ENCODE data around the gene TP53I3.
"Not testable (repeated sequence)": the region's sequence is repeated elsewhere in the genome, so short reads cannot be mapped to it uniquely, and the experiment has no call there.

TP53I3 gene

DNA sequence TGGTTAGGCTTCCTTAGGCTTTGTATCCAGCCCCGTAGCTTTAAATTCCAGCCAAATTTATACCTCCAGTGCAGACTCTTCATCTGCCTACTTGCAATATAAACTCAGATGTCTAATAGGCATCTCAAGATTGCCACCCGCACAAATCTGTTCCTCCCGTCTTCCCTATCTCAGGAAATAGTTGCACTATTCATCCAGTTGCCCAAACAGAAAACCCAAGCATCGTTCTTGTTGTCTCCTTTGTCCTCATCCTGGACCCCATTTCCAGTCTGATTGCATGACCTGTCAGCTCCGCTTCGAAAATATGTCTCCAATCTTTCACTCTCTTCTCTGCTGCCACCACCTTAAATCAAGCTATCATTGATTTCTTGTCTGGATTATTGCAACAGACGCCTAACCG is 32.8 kb downstream of the TP53I3 start:
- no peak for DNase-seq

DNA sequence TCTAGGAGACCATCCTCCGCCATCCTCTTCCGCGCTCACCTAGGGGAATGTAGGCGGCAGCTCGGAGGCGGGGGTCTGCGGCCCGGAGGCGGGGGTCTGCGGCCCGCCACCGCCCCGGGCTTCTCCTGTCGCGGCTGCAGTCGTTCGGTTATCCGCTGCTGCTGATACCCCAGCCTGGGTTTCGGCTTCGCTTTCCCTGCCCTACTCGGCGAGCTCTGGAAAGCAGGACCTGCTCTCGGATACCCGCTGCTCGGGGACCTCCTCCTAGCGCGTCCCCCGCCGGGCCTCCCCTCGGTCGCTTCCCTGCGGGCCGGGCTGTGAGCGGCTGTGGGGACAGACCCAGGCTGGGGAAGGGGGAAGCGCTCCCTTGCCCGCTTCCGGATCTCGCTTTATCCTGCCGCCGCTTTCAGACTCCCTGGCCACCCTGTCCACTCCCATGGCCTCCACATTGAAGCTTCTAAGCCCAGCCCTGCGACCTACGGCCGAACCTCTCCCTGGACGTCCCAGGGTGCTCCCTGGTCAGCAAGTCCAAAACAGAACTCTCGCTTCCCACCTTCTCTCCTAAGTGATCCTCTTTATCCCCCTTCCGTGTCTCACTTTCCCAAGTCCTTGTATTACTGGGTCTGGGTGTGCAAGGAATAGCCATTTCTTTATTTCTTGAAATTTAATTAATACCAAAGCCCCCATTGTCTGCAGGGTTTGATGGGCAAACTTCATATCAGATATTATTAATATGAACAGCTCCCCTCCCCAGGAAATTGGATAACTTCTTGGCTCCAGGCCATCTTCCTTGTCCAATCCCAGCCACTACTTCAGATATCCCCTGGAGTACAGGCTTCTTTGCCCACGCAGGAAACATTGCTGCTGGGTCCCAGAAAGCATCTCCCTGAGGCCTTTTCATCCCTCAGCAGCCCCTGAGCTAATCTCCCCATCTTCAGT is 34.3 kb downstream of the TP53I3 start:
- DNase-seq: no peak

DNA sequence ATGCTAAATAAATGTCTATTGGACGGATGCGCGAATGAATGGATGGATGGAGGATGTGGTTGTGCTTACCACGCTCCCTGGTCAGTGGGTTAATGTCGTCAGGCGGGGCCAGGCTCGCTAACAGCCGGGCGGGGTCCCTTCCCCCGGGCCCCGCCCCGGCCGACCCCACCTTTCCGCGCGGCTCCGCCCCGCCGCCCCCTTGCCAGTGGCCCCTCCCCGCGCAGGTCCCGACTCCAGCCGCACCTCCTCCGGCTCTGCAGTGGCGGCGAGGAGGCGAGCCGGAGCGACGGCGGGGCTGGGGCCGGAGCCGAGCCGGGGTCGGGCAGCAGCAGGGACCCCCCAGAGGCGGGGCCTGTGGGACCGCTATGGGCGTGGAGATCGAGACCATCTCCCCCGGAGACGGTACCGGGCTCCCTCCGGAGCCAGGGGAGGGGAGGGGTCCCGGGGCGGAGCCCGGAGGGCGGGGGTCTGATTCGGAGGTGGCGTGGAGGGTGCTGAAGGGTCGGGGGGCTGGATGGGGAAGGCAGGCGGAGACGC is 35.1 kb downstream of the TP53I3 start, which contains the start of gene FKBP1B:
FKBP1B (plus strand) TSS at position 257 of the 537 bp plus-strand sequence; CDS start at position 366, 109 bp downstream.
- no peak for DNase-seq

DNA sequence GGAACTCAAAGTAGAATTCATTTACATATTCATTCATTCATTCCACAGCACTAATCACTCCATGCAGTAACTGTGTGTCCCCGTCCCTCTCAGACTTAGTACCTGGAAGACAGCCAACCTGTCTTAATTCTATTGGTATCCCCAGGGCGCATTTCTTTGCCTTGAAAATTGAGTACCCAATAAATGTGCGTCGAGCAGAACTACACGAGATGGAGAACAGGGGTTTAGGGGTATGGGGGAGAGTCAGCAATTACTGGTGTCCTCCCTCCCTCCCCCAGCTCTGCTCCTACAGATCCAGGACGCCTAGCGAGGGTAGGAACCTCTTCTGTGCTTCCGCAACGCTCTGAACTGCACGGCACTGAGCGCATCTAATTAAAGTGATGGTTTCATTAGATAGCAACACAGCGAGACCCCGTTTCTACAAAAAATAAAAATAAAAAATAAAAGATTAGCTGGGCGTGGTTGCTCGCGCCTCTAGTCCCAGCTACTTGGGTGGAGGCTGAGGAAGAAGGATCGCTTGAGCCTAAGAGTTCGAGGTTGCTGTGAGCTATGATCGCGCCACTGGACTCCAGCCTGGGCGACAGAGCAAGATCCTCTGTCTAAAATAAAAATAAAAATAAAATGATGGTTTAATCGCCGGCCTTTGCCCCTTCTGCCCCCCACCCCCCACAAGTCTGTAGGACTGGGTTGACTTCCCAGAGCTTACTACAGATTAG is 35.7 kb downstream of the TP53I3 start:
- DNase-seq: peak; percentile 10

DNA sequence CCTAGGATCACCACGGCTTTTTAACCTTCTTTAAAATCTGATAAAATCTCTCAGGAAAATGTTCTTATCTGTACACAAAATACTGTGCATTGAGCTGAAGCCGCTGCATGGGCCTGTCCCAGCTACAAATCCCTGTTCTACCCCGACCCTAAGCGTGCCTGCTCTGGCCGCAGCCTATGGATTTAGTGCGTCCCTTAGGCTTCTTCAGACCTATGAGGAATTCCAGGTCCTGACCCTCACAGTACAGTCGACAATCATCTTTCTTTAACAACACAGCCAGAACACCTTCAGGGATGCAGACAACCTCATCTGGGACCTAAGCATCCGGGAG is 37.0 kb downstream of the TP53I3 start:
- no peak for DNase-seq

DNA sequence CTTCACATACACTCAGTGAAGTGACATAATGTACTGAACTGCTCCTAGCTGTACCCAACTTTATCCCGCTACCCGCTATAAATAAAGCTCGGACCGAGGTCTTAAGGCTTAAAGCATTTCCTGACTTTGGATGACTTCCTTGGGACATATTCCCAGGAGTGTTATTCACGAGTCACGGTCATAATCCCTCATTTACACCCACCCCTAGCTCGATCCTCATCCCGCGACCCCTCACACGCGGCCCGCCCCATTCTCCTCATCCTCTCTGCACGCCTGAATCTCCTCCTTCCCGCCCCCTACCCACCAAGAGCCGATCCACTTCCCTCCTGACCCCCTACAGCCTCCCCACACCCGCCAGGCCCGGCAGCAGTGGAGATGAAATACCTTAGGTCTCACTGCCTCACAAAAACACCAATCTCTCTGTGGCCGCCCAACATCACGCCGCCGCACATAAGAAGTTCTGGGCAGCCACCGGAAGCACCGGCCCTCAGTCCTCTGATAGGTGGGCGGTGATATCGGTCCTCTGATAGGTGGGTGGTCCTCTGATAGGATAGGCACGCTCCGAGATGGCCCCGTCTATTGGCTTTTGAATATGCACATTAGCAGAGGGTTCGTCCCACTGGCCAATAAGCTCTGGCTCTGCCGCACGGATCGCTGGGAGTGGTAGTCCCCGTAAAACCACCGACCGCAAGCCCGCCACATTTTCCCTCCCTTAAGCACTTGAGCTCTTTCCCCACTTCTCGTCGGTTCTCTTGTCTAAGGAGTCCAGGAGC is 37.5 kb downstream of the TP53I3 start, which contains the start of gene WDCP:
WDCP (minus strand) TSS at position 462 of the 773 bp plus-strand sequence. CDS start 7,897 bp downstream, outside the sequence.
- DNase-seq: peak; percentile 96

DNA sequence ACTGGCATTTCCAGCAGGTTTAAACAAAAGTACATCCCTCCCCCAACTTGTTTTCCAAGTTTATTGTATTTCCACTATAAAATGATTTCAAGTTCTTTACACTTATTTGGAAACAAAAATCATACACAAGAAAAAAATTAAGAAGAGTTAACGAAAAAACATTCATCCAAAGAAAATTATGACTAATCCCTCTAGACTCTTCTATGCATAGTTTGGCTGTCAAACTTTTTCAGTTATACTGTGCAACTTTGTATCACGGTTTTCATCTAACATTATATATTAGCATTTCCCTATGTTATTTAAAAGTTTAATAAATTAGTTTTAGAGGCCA is 38.1 kb downstream of the TP53I3 start:
- DNase-seq: no peak

DNA sequence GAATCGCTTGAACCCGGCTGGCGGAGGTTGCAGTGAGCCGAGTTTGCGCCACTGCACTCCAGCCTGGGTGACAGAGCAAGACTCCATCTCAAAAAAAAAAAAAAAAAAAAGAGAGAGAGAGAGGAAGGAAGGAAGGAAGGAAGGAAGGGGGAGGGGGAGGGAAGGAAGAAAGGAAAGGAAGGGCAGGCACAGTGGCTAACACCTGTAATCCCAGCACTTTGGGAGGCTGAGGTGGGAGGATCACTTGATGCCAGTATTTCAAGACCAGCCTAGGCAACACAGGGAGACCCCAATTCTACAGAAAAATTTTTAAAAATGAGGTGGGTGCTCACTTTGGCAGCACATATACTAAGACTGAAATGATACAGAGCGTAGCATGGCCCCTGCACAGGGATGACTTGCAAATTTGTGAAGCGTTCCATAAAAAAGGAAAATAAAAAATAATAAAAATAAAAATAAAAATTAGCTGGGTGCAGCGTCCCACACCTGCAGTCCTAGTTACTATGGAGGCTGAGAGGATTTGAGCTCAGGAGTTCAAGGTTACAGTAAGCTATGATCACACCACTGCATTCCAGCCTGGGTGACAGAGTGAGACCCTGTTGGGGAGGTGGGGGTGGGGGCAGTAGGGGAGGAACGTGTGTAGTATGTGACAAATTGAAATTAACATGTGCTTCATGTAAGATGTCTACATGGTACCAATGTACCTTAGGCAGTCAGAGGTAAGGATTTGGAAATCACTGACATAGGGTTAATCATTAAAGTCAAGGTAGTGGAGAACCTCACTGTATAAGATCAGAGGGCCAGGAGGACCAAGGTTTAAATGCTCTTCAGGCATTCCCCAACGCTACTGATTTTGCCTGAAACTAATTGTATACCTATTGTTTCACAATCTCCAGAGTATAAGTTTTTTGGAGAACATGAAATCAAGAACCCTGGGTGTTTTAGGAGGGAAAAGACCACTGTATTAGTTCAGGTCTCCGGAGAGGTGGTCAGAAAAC is 38.8 kb downstream of the TP53I3 start:
- no peak for DNase-seq

DNA sequence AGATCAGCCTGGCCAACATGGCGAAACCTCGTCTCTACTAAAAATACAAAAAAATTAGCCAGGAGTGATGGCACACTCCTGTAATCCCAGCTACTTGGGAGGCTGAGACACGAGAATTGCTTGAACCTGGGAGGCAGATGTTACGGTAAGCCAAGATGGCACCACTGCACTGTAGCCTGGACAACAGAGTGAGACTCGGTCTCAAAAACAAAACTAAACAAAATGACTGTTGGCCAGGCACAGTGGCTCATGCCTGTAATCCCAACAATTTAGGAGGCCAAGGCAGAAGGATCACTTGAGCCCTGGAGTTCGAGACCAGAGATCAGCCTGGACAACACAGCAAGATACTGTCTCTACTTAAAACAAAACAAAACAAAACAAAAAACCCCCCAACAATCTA is 41.5 kb downstream of the TP53I3 start:
- not testable (repeated sequence) for DNase-seq

DNA sequence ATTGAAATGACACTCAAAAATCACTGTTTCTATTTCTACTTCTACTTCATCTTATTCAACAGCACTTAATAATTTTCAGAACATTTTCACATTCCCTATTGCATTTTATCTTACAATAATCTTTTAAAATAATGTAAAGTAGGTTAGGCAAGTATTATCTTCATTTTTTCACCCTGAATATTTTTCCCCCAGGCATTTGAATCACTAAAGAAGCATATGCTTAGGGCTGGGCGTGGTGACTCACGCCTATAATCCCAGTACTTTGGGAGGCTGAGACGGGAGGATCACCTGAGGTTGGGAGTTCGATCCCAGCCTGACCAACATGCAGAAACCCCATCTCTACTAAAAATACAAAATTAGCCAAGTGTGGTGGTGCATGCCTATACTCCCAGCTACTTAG is 44.1 kb downstream of the TP53I3 start:
- DNase-seq: no peak

DNA sequence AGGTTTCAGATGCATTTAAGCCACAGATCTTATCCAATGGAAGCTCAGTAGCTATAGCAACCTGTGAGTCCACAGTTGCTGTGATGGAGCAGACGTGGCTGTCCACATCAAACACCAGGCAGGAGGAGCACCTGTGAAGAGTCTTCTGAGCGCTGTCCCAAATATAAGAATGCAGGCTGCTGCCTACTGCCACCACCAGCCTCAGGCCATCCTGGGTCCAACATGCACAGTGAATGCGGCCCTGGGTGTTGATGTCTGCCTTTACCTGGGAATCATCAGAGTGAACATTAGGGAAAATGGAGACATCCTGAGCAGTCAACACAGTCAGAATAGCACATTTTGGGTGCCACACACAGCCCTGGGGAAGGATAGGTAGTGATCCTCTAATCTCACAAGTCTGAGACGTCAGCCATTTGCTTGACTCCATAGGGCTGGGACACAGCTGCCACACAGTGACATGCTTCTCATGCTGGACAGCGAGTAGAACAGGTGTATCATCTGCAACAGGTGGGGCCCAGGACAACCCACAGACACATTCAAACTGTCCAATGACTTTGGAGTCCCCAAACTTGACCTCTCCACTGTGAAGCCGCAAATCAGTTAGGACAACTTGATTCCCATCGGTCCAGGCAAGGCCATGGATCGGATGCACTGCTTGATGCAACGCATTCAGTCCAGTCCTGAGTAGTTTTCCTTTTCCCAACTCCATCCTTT is 45.7 kb downstream of the TP53I3 start:
- no peak for DNase-seq
